ENCODE data around the gene MYO15B.

Gene MYO15B

GRCh38 chr17:75604034-75604695, 16.6 kb downstream of the MYO15B start:
- DNase-seq, result no peak

GRCh38 chr17:75605790-75606189, 18.2 kb downstream of the MYO15B start:
- DNase-seq, result no peak

GRCh38 chr17:75607086-75607485, 19.5 kb downstream of the MYO15B start:
- no peak for DNase-seq

- no peak for DNase-seq
Observed at GRCh38 chr17:75610103-75610984, 22.7 kb downstream of the MYO15B start.

GRCh38 chr17:75611851-75612429, 24.3 kb downstream of the MYO15B start:
- no peak for DNase-seq

- no peak for DNase-seq
Observed at GRCh38 chr17:75612906-75613626, 25.5 kb downstream of the MYO15B start.

- DNase-seq, result no peak
Observed at GRCh38 chr17:75614006-75614405, 26.4 kb downstream of the MYO15B start.

- DNase-seq, result no peak
Observed at GRCh38 chr17:75614556-75615270, 27.1 kb downstream of the MYO15B start.

GRCh38 chr17:75615301-75615700, 27.7 kb downstream of the MYO15B start:
- no peak for DNase-seq

- no peak for DNase-seq
Observed at GRCh38 chr17:75616521-75617122, 29.0 kb downstream of the MYO15B start.

- no peak for DNase-seq
Observed at GRCh38 chr17:75617218-75617617, 29.6 kb downstream of the MYO15B start.

GRCh38 chr17:75617675-75618074, 30.1 kb downstream of the MYO15B start:
- DNase-seq, result no peak

GRCh38 chr17:75619506-75620431, 32.2 kb downstream of the MYO15B start:
- peak; percentile 61 for DNase-seq

GRCh38 chr17:75621489-75621888, 33.9 kb downstream of the MYO15B start:
- DNase-seq, result no peak

GRCh38 chr17:75622076-75622475, 34.5 kb downstream of the MYO15B start:
- DNase-seq, result no peak

GRCh38 chr17:75622771-75623273, 35.2 kb downstream of the MYO15B start:
- DNase-seq, result no peak

- DNase-seq, result no peak
Observed at GRCh38 chr17:75623386-75623785, 35.8 kb downstream of the MYO15B start.

GRCh38 chr17:75624021-75624420, 36.4 kb downstream of the MYO15B start:
- no peak for DNase-seq

GRCh38 chr17:75624714-75625345, 37.2 kb downstream of the MYO15B start:
- DNase-seq, result no peak

- peak; percentile 69 for DNase-seq
Observed at GRCh38 chr17:75625813-75626486, 38.4 kb downstream of the MYO15B start.
